NCI-H2196 treated with DMSO at 0.1 percent for 48 hours (cell line): ENCODE measurements around the gene SYNPO2L.
"Not testable (repeated sequence)": the region's sequence is repeated elsewhere in the genome, so short reads cannot be mapped to it uniquely, and the experiment has no call there.

Experiments
- DNase-seq: peaks from one replicate; lab custom pipeline; 2025; ENCODE audit not compliant: unreplicated experiment; lab: John Stamatoyannopoulos, UW

The SYNPO2L gene, protein sequence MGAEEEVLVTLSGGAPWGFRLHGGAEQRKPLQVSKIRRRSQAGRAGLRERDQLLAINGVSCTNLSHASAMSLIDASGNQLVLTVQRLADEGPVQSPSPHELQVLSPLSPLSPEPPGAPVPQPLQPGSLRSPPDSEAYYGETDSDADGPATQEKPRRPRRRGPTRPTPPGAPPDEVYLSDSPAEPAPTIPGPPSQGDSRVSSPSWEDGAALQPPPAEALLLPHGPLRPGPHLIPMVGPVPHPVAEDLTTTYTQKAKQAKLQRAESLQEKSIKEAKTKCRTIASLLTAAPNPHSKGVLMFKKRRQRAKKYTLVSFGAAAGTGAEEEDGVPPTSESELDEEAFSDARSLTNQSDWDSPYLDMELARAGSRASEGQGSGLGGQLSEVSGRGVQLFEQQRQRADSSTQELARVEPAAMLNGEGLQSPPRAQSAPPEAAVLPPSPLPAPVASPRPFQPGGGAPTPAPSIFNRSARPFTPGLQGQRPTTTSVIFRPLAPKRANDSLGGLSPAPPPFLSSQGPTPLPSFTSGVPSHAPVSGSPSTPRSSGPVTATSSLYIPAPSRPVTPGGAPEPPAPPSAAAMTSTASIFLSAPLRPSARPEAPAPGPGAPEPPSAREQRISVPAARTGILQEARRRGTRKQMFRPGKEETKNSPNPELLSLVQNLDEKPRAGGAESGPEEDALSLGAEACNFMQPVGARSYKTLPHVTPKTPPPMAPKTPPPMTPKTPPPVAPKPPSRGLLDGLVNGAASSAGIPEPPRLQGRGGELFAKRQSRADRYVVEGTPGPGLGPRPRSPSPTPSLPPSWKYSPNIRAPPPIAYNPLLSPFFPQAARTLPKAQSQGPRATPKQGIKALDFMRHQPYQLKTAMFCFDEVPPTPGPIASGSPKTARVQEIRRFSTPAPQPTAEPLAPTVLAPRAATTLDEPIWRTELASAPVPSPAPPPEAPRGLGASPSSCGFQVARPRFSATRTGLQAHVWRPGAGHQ

DNA sequence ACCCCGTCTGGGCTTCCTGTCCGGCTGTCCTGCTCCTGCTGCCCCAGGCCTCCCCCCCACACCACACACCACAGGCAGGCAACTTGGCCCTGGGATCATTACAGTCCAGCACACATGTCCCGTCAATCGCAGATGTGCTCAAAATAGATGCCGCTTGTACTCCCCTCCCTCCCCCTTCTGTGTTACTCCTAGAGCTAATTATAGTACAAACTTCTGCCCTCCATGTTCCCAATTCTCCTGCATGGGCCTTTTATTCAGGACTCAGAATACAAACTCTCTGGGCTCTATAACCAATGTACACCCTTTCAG is at the start of gene SYNPO2L:
TSS of gene SYNPO2L (minus strand) at position 40 of the 309 bp plus-strand sequence. CDS start 107 bp downstream, outside the sequence.
- DNase-seq: no peak

- not testable (repeated sequence) for DNase-seq
Measured at GRCh38 chr10:73703924-73704323, 48.1 kb upstream of the SYNPO2L start.

DNA sequence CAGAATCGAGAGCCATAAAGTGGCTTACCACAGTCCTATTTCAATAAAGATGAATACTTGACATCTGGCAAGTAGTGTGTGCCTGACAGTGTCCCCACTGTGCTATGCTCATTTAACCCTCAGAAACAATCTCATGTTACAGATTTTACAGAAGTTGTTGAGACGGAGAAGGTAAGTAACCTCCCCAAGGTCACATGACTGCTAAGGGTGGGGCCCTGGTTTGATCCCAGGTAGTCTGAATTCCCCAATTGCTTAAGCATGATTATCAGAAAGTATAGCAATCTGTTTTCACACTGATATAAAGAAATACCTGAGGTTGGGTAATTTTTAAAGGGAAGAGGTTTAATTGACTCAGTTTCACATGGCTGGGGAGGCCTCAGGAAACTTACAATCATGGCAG is 43.0 kb upstream of the SYNPO2L start:
- not testable (repeated sequence) for DNase-seq

- not testable (repeated sequence) for DNase-seq
Measured at GRCh38 chr10:73697675-73698159, 41.9 kb upstream of the SYNPO2L start, which contains the start of gene AGAP5. Gene AGAP5 (minus strand): TSS chr10:73698109. CDS start chr10:73697755, 354 bp downstream.

DNA sequence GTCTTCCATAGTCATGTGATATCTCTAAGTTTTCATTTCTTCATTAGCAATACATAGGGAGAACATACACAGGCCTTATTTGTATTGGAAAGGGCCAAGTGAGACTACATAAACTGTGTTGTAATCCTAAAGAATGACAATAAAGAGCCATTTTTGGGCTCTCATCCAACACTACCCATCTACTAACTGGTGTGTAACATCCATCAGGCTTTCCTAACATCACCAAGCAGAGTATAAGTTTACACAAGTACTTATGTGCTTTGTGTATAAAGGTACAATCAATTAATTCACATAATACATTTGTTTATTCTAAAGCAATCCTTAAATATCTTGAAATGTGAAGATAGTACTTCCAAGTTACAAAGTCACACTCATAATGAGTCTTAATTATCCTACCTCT is 39.5 kb upstream of the SYNPO2L start:
- DNase-seq: not testable (repeated sequence)

DNA sequence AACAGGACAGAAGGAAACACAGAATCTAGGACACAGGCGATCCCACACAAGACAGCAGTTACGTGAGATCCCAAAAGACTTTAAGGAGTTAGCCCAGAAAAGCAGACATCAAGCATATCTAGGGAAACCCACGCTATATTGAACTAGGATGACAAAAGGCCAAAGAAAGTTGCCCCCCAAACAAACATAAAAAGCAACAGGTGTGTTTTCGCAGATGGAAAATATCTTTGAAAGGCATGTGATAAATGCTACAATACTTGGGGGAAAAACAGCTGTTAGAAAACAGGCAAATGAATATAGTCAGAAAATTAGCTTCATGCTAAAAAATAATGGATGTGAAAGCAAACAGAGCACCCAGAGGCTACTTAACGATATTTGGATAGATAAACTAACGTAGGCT is 34.9 kb upstream of the SYNPO2L start:
- not testable (repeated sequence) for DNase-seq

- DNase-seq: not testable (repeated sequence)
Measured at GRCh38 chr10:73689596-73689995, 33.8 kb upstream of the SYNPO2L start.

- not testable (repeated sequence) for DNase-seq
Measured at GRCh38 chr10:73687641-73688040, 31.8 kb upstream of the SYNPO2L start.

GRCh38 chr10:73674546-73674945 is 18.7 kb upstream of the SYNPO2L start:
- DNase-seq: not testable (repeated sequence)

- not testable (repeated sequence) for DNase-seq
Measured at GRCh38 chr10:73668378-73668777, 12.5 kb upstream of the SYNPO2L start.

- not testable (repeated sequence) for DNase-seq
Measured at GRCh38 chr10:73666153-73666809, 10.5 kb upstream of the SYNPO2L start.

DNA sequence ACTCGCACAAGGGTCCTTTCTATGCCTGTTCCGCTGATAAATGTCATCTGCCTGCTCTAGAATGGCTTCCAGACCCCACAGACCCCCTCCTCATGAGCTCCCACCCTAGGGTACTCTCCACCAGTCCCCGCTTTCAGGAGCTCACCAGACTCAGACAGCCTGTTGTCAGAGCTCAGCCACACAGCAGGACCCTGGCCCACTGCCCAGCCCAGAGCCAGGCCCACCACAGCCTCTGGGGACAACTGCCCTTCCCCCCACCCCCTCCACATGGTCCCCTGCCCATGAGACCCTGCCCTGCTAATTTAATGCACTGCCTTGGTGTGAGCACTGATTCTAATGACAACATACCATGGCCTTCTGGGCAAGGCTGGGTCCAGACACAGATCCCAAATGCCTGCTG is 9.8 kb upstream of the SYNPO2L start:
- not testable (repeated sequence) for DNase-seq

GRCh38 chr10:73664156-73665040 is 8.6 kb upstream of the SYNPO2L start:
- DNase-seq: not testable (repeated sequence)

DNA sequence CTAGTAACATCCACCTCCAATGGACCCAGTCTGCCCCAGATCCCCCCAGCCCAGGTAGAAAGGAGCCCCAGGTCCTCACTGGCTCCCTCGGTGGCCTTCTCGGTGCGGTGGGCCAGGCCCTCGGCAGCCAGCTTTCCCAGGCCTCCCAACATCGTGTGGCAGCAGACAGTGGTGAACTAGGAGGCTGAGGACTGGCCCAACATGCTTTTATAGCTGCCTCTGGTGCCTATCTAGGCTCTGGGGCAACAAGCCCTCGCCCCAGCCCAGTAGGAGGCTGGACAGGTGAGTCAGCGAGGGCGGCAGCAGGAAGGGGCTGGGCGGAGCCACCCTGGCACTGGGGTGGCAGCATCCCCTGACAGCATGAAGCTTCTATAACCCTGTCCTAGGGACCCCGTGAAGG is 7.8 kb upstream of the SYNPO2L start:
- not testable (repeated sequence) for DNase-seq

GRCh38 chr10:73662705-73663104 is 6.9 kb upstream of the SYNPO2L start:
- not testable (repeated sequence) for DNase-seq

DNA sequence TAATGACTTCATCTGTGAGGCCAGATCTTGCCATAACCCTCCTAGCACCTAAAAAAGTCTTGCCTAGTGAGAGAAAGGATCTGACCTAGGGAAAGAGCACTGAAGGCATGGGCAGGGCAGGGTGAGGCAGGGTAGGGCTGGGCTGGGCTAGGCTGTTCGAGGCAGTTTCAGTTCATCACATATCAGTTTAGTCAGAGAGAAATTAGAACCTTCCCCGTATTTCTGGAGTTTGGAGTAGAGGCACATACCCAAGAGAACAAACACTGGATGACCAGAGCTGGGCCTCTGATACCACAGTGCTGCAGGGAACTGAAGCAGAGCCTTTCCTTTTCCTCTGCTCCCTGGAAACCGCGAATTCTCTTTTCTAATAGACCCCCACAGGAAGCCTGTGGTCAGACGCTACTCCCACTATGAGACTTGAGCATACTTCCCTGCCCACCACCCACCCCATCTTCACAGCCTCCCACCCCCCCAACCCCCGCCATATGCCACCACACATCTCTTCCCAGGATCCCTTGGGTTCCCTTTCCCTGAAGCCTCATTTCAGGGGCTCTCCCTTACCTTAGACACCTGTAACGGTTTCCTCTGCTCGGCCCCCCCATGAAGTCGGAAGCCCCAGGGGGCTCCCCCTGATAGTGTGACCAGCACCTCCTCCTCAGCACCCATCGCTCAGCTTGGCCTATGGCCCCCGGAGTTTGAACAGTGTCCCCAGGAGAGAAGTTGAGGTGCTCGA is 406 bp downstream of the SYNPO2L start:
- DNase-seq: no peak

GRCh38 chr10:73653701-73654100 is 2.1 kb downstream of the SYNPO2L start:
- no peak for DNase-seq

DNA sequence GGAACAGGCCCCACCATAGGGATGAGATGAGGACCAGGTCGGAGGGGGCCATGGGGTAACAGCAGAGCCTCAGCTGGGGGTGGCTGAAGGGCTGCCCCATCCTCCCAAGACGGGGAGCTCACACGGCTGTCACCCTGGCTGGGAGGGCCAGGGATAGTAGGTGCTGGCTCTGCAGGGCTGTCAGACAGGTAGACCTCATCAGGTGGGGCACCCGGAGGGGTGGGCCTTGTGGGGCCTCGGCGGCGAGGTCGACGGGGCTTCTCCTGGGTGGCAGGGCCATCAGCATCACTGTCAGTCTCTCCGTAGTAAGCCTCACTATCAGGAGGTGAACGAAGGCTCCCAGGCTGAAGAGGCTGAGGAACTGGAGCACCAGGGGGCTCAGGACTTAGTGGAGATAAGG is 2.6 kb downstream of the SYNPO2L start:
- DNase-seq: no peak
